COLO829 (cell line): Measurements from ENCODE around the gene KAZN.

Experiments used
- DNase-seq: peaks from one replicate; pipeline ENCODE4 v3.0.0; 2012; ENCODE audit warnings: low spot score

KAZN gene

DNA sequence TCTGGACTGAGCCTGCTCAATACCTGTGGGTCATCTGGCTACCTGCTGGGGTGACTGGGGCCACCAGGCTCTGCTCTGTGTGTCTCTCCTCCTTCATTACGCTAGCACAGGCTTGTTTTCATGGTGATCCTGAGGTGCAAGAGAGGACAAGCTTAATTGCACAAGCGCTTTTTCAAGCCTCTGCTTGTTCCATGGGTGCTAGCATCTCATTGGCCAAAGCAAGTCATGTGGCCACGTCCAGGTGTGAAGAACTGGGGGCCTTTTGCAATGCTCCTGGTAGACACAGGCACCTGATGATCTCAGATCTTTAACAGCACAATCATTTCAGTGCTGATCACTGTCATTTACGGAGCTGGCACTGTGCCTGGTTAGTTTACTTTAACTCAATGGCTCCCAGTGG, 114.6 kb downstream of the KAZN start:
- DNase-seq = no peak

DNA sequence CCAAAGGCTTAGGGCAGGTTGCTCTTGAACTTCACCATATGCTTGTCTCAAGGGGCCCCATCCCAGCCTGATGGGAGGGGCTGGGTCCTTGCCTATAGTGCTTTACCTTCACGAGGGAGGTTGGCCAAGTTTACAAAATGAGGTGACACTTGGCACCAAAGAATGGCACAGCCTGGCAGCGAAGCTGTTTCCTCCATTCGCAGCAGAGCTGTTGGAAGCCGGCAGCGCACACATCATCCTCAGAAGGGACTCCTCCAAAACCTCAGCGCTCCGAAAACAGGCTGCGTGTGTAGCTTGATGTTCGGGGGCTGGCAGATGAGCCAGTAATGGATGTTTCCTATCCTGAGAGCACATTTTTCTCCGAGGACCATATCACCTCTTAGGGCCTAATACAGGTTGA, 116.8 kb downstream of the KAZN start:
- DNase-seq = no peak

DNA sequence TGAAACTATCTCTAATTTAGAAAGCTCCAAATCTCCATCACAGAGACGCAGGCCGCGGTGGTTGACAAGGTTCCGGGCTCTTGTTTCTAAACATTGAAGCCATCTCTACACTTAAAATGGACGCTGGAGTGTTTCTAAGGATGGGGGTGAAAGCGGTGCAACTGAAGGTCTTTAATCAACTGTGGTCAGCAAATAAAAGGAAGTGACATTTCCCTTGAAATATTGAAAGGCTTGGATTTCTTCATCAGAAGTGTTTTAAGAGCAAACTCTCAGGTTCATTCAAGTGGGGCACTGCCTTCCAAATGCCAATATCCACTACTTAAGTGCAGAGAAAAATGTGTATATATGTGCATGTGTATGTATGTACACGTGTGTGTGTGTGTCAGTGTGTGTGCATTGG, 117.3 kb downstream of the KAZN start:
- no peak for DNase-seq

DNA sequence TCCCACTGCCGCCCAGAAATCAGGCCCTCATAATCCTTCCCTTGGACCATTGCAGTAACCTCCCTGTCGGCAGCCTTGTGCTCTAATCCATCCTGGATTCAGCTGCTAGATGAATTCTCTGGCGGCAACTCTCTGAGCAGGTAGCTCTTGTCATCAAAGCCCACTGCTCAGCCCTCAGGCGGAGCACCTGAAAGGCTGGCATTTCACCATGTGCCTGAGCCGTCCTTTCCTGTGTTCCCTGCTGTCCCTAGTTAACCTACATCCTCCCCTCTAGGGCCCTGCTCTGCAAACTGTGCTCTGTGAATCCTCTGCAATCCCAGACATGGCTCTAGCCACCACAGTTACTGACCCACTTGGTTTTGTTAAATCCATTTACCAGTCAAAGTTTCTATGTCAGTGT, 118.0 kb downstream of the KAZN start:
- no peak for DNase-seq

DNA sequence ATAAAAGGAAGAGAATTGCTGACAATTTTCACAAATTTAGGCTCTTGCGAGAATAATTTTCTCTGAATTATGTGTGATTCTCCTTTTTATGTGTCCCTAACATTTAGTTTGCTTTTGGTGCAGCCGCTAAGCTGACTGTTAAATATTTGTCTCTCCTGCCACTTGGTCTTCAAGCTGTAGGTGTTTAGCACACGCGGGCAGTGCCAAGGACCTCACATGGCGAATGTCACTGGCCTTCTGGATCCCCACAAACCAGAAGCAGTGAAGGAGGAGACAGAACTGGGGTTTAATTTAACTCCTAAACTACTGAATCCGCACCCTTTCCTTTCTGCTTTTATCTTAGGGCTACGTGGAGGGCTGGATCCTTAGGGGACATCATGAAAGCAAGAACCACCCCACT, 120.0 kb downstream of the KAZN start:
- DNase-seq = no peak

DNA sequence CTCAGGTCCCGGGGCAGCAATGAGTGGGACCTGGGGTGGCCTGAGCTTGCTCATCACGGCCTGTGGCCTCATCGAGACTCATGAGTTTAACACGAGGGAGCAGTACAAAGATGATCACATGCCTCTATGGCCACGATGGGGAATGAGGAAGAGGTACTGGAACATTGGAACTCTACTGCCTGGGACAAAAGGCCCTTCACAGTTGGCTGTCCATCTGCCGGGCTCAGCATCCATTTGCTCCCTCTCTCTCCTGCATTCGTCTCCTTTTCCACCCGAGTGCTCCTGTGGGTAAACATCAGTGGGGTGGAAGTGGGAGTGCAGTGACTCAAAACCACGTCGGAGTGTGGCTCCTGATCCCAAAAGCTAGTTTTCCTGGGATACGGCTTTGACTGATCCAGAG, 124.9 kb downstream of the KAZN start:
- DNase-seq = no peak

DNA sequence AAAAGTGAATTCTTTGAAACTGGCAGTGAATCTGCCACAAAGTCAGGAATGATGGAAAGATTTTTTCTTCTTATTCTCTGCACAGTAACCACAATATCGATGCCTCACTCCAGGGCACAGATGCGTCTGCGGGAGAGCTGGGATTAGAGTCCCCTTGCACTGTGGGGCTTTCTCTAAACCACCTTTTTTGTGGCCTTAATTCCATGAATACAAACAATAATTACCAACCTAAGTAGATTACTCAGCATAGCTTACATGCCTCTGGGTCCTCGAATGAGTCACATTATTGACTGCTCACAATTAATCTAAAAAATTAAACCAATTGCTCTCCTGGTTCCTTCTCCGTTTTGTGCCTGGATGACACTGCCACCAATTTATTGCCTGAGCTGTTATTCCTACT, 125.8 kb downstream of the KAZN start:
- DNase-seq = no peak

DNA sequence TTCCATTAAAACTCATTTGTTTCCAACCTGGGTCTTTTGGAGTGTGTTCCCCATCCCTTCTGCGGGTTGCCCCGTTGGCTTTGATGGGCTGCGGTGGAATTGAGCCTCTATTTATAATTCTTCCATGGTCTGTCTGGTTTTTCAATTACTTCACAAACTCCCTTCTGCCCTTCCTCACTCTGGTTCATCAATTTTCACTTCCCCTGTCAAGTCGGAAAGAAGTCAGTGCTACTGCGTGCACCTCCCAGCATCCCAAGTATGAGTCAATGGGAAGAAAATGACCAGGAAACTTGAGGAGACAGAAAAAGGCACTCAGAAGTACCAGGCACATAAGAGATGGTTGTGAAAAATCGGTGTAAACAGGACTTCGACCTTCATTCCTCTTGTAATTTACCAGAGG, 126.2 kb downstream of the KAZN start:
- no peak for DNase-seq

DNA sequence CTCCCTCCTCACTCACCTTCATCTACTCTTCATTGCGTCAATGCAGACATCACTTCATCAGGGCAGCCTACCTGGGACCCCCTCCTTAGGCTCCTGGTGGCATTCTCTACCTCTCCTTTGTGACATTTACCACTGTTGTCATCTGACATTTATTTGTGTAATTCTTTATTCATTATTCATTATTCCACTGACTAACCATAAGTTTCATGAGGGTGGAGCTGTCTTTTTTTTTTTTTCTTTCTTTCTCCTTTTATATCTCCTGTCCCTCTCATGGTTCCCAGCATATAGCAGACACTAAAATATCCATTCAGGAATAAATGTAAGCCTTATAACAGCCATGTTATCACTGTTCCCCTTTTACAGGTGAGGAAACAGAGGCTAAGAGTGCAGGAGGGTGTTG, 126.8 kb downstream of the KAZN start:
- no peak for DNase-seq

DNA sequence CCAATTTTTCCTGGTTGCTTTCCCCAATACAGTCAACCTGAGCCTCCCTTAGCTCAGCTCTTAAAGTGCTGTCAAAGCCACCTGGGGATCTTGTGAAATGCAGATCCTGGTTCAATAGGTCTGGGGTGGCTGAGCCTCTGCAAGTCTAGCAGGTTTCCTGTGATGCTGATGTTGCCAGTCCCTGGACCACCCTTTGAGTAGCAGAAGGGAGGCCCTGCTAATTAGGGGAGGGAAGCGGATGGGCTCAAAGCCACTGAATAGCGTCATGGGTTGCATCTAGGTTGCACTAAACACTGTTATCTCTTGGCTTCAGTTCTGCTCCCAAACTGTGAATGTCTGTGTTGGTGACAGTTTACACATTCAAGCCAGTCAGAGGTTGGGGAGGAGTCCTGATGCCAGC, 127.2 kb downstream of the KAZN start:
- no peak for DNase-seq

DNA sequence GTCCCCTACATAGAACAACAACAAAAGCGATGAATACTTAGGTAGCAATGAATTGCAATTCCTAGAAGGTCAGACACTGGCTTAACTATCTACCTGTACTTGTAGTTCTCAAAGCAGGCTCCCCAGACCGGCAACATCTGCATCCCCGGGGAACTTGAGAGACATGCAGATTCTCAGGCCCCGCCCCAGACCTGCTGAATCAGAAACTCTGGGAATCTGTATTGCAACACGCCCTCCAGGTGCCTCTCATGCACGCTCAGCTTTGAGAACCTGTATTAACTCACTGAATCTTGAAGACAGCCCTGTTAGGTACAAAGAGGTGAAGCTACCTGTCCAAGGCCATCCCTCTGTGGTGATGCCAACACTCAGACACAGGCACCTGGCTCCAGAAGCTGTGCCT, 128.1 kb downstream of the KAZN start:
- no peak for DNase-seq

DNA sequence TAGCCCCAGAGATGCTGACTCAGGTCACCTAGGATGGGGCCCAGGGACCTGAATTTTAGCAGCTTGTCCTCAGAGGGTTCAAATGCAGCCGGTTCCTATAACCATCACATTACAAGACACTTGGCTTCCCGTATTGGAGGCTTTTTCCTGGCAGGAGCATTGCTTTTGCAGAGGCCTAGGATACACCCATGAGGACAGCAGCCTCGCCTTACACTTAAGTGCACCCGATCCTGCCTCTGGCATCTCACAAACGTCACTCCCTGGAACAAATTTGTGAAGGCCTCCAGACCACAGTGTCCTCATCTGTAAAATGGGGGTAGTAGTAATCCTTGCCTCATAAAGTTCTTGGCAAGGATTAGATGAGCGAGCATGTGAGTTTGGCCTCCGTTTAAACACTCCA, 130.0 kb downstream of the KAZN start:
- no peak for DNase-seq

DNA sequence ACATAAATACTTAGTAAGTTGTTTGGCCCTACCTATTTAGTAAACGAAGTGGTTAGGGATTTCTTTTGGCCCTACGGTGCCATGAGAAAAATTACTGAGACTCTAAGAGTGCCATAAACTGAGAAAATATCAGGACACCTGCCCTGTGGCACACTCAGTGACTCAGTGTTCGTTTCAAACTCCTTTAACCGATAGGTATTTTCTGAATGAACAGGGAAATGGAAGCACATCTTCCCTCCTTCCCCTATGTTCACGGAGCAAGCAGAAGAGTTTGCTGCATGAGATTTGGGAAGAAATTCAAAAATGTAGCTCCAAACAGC, 134.2 kb downstream of the KAZN start:
- DNase-seq = no peak

DNA sequence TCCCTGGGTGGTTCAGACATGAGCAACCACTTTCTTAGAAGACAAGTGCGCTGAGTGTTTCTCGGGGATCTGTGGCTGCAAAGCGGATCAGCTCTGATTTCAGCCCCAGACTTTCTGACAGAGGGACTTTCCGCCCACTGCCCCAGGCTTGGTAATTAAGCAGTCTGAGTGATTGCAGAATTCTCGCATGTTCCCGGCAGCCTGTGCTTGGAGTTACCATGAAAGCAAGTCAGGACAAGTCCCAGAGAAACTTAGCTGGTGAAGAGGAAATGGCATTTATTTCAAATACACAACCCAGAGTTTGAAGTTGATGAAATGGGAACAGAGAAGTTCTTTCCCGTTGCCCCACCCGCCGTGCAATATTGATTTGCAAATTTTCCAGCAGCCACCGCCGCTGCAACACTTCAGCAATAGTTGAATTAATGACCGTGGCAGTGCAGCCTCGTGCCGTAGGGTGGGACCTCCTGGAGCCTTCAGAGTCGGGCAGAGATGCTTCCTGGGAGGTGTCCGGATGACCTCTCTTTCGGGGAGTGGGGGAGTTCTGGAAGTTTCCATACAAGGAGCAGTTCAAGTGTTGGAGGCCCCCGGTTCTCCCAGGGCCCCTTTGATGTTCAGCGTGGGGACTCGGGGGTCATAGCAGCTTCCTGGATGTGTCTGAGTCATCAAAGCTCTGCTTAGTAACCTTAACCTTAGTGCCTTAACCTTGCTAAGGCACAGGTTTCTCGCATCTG, 134.7 kb downstream of the KAZN start:
- DNase-seq = no peak

DNA sequence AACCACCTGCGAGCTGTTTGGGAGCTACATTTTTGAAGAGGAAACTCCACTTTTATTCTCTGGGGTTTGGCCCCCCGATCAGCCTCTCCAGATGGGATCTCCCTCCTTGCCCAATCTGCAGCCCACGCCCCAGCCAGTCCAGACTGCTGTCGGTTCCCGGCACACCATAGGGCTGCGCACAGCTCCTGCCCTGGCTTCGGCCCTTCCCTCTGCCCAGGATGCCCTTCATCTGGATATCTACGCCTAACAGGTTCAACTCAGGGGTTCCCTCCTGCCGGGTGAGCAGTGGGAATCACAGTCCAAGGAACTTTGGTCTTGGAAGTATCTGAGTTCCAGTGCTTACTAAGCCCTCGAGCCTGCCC, 135.3 kb downstream of the KAZN start:
- DNase-seq = no peak

DNA sequence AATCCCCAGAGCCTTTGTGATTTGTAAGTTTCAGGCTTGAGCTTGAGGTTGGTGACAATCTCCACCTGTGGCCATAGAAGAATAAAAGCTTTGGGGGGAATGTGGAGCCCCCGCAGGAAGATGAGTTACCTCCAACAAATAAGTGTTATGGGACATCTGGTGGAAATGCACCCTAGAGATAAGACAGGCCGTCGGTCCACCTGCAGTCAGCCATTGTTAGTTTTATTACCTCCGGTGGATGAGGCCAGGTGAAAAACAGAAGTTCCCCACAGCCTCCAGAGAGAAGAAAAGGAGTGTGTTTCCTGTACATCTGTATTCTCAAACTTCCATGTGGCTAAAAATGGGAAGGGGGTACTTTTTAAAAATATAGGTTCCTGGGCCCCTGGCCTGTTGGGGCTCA, 137.4 kb downstream of the KAZN start:
- no peak for DNase-seq

DNA sequence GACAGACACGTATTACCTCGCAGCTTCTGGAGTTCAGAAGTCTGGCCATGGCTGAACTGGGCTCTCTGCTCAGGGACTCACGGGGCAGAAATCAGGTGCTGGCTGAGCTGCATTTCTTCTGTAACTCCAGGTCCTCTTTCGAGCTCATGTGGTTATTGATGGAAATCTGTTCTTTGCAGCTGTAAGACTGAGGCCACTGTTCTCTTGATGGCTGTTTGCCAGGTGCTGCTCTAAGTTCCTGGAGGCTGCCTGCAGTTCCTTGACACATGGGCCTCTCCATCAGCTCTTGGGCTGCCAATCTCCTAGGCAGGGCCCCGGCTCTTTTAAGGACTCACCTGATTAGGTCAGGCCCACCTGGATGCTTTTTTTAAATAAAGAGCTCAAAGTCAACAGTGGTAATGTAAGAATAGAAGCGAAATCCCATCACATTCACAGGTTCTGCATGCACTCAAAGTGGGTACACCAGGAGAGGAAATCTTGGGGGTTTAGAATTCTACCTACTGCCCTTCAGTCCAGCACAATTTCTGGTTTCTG, 139.1 kb downstream of the KAZN start:
- DNase-seq = no peak

DNA sequence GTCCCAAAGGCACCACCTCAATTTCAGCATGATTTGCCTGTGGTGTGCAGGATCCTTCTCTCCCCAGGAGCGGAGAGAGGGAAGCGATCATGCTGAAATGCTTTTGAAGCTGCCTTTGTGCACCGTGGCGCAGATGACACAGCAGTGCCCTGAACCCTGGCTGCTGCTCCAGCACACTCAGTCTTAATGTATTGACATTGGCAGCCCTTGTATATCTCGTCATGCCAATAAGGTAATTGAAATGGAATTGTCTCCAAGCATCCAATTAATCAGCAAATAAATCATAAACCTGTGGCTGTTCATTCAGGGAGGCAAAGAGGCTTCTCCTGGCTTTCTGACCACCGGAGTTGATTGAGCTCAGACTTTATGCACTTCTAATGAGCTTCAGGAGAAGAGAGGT, 139.8 kb downstream of the KAZN start:
- DNase-seq = no peak

DNA sequence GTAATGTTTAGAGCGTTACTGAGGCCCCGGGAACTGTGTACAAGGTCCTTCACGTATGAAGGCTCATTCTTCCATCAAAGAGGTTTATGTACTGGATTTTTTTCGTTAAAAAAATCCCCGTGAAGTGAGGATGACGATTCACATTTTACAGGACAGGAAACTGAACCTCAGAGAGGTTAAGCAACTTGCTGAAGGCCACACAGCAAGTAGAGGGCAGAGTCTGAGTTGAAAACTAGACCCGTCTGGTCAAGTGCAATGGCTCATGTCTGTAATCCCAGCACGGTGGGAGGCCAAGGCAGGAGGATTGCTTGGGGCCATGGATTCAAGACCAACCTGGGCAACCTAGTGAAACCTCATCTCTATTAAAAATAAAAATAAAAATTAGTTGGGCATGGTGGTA, 140.2 kb downstream of the KAZN start:
- DNase-seq = no peak

DNA sequence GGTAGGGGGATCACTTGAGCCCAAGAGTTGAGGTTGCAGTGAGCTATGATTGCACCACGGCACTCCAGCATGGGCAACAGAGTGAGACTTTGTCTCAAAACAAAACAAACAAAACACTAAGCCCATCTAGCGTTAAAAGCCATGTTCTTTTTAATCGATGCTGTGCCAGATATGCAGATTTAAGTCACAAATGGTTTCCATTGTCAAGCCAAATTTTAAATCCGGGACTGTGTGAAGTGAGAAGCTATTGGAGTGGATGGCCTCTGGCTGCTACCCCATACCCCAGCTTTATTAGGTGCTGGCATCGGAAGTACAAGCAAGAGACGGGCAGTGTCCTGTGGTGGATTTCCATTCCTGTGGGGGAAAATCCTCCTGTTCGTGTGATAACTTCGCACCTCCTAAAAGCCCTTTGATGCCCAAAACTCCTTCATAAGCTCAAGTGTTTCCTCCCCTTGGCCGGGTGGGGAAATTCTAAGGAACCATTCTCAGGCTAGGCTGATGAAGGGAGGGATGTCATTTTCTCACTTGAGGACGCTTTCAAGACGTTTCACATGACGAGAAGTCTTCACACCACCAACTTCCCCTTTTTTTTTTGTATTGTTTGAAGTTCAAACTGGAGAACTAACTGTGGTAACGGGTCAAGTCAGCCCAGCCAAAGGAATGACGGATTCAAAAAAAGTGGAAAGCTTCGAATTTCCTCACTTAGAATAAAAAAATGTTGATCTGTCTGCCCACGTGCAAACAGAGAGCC, 140.8 kb downstream of the KAZN start:
- DNase-seq = no peak

DNA sequence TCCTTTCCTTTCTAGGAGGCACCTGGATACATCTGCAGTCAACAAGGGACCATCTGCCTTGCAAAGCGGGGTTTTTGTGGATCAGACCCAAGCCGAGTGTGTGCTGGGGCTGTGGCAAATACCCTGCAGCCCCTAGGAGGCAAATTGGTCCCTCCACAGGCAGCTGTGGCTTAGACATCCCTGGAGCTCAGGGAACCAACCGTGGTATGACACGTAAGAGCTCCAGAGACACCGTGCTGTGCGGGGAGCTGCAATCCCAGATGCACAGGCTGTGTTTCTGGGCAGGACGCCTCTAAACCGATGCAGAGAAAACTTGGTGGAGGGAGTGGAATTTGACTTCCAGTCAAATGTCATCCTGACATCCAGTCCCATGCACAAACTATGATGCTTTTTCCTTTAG, 141.5 kb downstream of the KAZN start:
- no peak for DNase-seq

DNA sequence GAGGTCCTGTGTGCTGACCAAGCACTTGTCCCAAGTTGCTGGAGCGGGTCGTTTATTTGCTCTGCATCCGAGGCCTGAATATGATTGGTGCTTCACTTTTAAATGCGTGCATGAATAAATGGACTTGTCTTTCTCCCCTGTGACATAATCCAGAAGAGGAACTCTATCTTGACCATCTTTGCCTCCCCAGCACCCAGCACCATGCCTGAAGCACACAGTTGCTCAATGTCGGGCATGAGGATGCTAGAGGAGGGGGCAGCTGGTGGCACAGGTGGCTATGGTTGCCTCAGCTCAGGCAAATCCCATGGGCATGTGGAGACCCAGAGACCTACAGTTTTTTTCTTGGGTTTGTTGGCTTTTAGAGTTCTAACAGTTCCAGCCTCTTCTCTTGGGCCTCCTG, 142.6 kb downstream of the KAZN start:
- no peak for DNase-seq

DNA sequence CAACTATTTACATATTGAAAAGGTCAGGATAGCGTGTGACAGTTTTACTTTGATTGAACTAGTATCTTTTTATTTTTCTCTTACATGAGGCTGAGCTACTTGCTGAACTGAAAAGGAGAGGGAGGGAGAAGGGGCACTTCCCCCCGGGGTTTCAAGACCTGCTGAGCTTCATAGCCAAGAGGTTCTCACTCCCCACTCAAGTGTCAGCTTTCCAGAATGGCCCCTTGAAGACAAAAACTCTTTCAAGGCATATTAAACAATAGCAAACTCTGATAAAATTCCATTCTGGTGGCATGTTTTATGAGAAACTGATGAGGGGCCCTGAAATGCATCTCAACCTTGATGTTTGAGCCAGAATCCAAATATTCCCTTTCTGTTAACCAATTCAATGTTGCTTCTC, 143.0 kb downstream of the KAZN start:
- no peak for DNase-seq
